GM21825 (cell line): ENCODE data around the gene TBXT.
"Not testable (repeated sequence)": the region's sequence is repeated elsewhere in the genome, so short reads cannot be mapped to it uniquely, and the experiment has no call there.

Experiments used
- ATAC-seq: cut with Tn5 transposase; IDR thresholded peaks from one replicate; pipeline ENCODE4 v1.9.1; 2021; ENCODE audit warnings: mild to moderate bottlenecking, moderate library complexity; ENCODE audit not compliant: unreplicated experiment

Gene TBXT, protein sequence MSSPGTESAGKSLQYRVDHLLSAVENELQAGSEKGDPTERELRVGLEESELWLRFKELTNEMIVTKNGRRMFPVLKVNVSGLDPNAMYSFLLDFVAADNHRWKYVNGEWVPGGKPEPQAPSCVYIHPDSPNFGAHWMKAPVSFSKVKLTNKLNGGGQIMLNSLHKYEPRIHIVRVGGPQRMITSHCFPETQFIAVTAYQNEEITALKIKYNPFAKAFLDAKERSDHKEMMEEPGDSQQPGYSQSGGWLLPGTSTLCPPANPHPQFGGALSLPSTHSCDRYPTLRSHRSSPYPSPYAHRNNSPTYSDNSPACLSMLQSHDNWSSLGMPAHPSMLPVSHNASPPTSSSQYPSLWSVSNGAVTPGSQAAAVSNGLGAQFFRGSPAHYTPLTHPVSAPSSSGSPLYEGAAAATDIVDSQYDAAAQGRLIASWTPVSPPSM

DNA sequence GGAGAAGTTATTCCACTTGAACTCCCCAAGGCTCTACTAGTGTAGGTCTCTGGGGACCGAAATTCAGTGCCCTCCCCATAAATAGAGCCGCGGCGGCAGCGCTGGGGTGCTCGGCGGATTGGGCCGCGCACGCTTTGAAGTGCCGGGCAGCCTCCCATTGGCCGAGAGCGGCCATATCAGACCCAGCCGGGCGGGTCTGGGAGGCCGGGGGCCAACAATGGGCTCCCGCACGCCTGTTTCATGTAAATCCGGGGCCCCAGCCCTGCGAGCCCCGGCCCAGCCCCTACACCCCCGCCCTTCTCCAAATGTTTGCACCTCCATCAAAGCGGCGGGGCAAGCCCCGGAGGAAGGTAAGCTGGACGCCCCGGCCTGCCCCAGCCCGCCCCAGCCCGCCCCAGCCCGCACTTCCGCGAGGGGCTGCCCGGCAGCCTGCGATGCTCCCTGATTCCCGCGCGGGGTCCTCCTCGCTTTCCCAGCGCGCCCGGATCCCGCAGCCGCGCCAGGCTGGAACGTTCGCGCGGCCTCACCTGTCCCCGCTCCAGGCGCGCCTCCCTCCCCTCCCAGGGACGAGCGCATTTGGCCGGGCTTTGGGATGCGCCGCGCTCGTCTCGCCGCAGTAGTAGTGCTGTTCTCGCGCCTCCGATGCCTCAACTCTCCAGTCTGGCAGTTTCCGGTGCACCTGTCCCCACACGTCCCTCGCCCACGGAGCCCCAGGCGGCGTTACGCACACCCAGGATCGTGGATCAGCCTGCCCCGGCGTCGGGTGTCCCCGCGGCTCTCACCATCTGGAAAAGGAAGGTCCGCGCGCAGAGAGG lies at the start of gene TBXT:
Gene TBXT, minus strand, starts transcription at position 51 of the 815 bp plus-strand sequence. CDS start 260 bp downstream, outside the sequence.
- no peak for ATAC-seq

DNA sequence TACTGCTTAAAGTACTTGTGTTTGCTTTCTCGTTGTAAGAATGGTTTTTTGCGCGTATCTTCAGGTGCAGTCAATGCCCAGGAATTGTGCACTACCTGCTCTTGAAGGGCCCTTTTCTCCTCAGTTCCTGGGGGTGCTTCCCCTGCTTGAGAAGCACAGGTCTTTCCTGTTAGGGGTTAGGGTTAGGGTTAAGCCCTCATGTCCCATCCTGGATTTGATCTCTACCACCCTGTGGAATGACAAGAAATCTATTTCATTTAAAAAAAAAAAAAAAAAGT lies 39.6 kb upstream of the TBXT start:
- ATAC-seq, result no peak

DNA sequence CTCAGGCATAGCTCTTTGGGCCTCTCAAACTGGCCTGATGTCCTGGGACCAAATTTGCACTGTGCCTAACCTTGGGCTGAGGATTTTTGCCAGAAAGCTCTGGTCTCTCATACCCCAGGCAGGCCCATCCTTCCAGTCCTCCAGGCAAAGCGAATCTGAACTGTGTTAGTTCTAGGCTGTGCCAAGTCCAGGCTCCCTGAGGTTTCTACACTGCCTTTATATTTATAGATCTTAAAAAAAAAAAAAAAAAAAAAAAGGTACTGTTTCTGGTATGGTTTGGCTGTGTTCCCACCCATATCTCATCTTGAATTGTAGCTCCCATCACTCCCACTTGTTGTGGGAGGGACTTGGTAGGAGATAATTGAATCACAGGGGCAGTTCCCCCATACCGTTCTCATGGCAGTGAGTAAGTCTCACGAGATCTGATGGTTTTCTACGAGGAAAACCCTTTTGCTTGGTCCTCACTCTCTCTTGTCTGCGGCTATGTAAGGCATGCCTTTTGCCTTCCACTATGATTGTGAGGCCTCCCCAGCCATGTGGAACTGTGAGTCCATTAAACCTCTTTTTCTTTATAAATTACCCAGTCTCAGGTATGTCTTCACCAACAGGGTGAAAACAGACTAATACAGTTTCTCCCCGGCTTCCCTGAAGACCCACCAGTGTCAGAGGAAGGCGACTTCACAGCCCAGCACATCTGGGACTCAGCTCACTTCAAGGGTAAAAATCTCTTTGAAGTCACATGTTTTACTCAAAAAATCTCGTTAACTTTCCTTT lies 39.0 kb upstream of the TBXT start:
- no peak for ATAC-seq

DNA sequence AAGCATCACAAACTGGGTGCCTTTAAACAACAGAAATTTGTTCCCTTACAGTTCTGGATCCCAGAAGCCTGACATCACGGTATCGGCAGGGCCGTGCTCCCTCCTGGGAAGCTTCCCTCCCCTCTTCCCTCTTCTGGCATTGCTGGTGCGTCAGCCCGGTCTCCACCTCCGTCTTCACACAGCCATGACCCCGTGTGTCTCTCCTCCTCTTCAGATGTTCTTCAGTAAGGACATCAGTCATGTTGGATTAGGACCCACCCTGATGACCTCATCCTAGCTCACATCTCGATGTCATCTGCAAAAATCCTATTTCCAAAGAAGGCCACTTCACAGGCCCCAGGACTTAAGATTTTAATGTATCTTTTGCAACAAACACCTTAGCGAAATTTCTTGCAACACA lies 38.4 kb upstream of the TBXT start:
- no peak for ATAC-seq

DNA sequence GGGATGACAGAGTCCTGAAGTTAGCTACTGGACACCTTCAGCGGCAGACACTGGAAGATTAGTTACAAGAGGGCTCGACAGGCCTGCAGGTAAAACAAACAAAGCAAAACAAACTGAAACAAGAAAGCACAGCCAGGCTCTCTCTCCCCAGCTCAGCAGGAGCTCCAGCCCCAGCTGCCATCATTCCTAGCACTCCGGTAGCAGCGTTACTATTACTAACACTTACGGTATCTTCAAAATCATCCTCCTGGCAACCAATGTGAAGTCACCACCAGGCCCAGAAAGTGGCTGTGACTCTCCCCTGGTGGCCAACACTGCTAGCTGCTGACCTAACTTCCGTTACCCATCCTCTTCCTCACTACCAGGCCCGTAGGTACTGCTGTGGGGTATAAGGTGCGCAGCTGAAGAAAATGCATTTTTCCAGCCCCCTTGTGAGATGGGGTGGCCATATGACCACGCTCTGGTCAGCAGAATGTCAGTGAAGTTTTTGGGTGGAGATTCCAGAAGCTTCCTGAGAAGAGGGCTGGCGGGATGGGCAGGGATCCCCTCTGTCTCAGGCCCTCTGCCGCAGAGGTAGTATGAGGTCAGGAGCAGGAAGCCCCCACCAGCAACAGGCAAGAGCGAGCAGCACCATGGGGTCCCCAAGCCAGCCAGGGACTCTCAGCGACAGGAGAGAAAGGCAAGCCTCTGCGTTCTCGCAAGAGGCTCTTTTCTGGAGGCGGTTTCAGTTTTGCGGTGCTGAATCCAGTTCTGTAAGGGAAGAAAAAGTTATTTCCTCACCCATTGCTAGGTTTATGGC lies 37.4 kb upstream of the TBXT start:
- ATAC-seq, result no peak

DNA sequence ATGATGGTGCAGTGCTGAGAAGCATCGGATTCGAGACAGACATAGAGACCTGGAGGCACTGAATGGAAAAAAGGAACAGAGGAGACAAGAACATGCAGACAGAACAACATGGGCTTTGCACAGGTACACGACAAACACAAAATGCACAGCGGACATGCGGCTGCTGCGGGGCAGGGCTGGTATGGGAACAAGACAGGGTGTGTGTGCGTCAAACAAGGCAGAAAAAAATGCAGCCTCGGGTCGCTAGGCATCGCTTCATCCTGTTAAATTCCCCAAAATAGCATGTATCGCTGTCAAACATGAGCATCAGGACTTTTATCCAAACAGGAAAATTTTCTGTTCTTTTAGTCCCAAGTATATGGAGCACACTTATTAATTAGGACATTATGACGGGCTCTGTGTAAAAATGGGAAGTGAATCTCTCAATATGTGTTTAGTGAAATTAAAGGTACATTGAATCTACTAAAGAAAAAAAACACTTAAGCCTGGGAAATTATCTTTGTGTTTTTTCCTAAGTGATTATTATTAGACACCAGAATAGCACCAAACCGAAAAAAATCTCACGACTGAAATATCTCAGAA lies 36.1 kb upstream of the TBXT start:
- no peak for ATAC-seq

DNA sequence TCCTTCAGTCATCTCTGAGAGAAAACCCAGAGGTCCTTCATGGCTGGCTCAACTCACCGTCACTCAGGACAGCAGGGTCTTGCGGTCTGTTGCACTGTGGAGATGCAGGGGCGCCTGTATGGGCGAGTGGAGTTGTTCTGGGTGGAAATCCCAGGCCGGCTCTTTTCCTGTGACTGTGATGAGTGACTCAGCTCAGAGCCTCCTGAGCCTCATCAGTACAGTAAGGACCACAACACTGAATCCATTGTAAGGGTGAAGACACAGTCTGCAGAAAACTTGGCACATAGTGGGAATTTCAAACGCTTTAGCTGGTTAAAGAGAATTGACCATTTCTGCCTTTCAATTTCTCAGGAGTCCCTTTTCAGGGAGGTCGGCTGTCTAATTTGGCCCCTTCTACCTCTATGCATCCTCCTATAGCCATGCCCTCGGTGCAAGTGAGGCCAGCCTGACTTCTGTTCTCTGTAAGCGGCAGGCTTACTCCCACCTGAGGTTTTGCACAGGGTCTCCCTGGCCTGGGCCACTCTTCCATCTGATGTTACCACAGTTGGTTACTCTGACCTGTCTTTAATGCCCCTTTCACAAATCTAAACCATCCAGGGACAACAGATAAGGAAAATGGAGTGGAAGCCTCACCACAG lies 35.5 kb upstream of the TBXT start:
- ATAC-seq, result no peak

DNA sequence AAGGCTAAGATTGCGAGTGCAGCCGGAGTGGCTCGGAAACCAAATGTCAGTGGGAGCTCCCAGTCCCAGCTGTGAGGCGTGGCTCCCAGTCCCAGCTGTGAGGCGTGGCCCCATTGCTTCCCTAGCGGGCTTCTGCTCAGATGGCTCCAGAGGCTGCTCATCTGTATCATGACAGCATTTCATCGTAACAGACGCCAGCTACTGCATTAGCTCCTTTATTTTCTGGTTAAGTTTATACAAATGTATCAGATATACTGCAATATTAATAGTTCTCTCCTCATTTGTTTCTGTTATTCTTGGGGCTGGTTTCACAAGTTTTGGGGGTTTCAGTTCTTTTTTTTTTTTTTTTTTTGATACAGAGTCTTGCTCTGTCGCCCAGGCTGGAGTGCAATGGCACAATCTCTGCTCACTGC lies 34.7 kb upstream of the TBXT start:
- ATAC-seq, result peak; percentile 76

DNA sequence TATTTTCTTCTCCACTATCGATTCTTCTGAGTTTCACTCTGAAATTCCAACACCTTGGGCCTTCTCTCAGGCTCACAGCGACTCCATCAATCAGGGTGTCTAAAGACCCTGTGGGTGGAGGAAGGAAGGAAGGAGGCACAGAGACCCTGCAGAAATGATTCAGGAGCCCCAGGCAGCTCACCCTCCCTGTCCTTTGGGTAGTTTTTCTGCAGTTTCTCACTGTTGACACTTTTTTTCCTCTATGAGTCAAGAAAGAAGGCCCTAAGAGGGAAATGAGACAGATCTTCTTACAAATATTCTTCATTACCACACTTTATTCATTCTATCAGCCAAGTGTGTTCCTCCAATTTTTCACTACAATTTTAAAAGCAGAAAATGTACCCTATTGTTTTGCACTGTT lies 34.2 kb upstream of the TBXT start:
- ATAC-seq, result peak; percentile 13

DNA sequence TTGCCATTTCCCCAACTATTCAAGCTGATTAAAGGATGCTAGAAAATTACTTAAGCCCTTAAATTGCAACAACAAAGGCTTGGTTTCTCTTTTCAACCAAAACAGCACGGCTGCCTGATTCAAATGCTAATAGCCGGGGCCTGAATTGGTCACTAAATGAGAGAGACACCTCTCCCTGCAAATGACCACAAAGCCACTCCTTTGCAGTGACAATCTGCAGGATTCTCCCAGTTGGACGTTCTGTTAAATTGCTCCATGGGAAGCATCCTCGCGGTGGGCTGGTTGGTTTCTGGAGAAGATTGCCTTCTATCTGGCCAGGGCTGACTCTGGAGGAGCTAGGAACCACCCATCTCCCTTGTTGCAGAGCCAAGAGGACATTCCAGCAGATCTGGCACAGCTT lies 29.7 kb upstream of the TBXT start:
- no peak for ATAC-seq

DNA sequence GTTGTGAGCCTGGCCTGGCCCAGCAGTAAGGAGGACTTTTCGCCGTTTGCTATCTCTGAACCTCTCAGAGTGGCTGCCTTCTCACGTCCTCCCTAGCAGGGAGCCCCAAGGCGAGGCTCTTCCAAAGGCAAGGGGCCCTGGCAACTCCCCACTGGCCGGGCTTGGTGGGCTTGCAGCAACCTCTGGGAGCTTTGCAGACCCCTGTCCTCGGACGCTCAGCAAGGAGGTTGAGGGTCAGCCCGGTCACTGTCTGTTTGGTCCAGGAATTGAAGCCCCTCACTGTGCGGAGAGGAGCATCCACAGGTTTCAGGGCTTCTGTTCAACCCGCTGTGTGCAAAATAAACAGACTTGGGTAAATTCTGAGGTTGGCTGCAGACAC lies 28.2 kb upstream of the TBXT start:
- no peak for ATAC-seq

DNA sequence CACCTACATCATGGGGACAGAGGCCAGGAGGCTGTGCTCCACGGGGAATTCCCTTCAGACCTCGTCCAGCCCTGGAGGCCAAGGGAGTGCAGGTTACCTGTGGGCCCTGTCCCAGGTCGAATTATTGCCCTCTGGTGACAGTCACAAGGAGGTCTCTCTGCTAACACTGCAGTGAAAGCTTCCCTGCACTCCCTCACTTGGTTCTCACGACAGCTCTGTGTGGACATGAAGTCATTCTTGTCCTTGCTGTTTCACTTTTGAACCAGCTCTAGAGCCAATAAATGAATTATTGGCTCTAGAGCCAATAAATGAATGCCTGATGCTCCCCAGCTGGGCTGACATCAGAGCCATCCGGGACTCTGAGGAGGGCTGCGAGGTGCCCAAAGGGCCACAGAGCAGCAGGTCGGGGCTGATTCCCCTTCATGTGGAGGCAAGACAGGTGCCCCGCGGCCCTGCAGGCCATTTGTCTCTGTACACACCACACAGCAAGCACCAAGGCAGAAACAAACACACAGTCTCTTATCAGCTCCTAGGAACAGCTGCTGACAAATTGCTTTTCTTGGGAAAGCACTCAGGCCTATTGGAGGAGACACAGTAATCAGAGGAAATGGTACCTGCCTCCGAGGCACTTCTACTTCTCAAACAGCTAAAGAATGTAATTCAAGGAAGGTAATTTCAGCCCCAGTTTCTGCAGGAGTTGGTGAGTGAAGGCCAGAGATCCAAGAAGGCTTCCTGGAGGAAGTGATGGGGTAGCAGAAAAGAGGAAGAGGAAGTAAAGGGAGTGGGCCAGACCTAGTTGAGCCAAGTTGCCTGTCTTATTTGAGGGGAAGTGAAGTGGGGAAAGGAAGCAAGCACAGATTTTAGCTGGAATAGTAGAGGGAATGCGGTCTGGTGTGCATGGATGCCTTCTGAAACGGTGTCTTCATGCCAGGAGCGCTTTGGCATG lies 27.5 kb upstream of the TBXT start:
- no peak for ATAC-seq

DNA sequence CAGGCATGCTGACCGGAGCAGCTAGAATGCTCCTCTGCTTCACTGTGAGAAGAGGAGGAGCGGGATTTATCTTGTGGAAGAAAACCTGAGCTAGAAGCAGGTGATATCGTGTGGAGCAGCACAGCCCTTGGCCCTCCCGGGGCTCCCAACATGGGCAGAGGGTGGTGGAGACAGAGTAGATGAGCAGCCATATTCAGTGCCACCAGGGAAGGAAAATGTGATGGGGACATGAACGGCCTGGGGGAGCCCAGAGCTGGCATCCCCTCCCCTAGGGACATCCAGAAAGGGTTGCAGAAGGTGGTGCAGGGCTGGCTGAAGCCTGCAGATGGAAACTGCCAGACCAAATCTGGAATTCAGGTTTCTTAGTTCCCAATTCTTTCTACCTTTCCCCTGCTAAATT lies 24.9 kb upstream of the TBXT start:
- ATAC-seq, result no peak

DNA sequence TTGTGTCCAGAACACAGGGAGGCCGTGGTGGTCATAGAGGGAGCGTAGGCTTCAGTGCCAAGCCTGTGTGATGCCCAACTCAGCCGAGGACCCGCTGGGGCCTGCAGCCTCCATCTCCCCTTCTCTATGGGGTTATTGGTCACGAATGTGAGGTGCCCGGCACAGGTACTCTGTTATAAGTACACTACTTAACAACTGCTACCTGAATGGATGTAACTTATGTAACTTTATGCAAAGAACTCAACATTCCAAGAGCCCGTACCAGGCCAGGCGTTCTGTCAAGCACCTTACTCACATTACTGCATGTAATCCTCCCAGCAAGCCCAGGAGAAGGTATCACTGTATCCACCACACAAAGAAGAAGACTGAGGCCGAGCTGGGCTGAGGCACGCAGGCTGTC lies 24.5 kb upstream of the TBXT start:
- no peak for ATAC-seq

DNA sequence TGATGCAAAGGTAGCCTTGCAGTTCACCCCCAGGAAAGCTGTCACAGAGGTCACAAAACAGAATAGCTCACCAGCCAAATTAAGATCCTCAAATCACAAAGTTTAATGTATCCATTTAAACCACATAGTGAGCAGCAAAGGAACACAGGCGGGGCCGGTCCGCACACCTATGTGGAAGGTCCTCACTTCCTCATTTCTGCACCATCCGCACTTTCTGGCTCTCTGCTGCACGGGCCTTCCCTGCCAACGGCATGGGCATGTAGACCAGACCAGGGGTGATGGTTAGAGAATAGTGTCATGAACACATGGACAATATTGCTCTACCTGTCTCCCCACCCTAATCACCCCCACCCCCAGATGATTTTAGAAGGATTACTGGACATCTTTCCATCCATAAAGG lies 12.1 kb upstream of the TBXT start:
- ATAC-seq, result no peak

DNA sequence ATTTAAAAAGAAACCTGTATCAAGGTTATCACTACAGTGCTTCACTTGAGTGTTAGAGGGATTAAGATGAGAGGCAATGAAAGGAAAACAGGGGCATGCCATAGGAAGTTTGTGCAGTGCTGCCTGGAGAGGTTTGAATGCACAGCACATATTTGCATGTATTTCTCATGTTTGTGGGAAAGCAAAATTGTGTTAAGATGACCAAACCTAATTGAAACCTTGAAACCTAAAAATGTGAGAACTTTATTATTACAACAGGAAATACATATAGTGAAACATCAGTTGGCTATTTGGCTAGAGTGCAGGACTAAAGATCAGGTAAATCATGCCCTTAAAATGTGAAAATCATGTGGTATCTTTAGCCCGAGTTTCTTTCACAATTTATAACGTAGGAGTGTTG lies 8.5 kb upstream of the TBXT start:
- no peak for ATAC-seq

DNA sequence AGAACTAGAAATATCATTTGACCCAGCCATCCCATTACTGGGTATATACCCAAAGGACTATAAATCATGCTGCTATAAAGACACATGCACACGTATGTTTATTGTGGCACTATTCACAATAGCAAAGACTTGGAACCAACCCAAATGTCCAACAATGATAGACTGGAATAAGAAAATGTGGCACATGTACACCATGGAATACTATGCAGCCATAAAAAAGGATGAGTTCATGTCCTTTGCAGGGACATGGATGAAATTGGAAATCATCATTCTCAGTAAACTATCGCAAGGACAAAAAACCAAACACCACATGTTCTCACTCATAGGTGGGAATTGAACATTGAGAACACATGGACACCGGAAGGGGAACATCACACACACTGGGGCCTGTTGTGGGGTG lies 7.4 kb upstream of the TBXT start:
- ATAC-seq, result not testable (repeated sequence)

DNA sequence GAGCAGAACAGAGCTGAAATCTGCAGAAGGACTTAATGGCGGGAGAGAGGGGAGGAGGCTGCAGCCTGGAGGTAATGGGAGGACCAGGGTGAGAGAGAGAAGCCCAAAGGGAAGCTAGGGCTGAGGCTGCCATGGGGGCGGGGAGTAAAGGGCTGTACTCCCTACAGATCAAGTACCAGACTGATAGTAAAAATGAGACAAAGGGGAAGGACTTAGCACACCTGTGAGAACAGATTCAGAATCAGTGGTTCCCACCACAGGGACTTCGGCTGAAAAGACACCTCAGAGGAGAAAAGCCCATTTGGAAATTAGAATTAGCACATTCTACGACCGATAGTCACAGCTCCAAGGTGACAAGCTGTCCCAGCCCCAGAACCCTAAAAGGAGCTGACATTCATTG lies 6.4 kb upstream of the TBXT start:
- no peak for ATAC-seq
